DMS114 treated with DMSO at 0.1 percent for 48 hours (cell line): Measurements from ENCODE around the gene HEXD.
A peak's percentile ranks its signal among the peaks of the same experiment; 100 is the strongest.
"Not testable (repeated sequence)": the region's sequence is repeated elsewhere in the genome, so short reads cannot be mapped to it uniquely, and the experiment has no call there.

ENCODE experiments used
- DNase-seq: peaks from one replicate; lab custom pipeline; 2025; ENCODE audit not compliant: unreplicated experiment; lab: John Stamatoyannopoulos, UW

The HEXD gene

GRCh38 chr17:82457073-82457928 is 39.2 kb downstream of the HEXD start:
- no peak for DNase-seq

GRCh38 chr17:82457929-82458178 is 39.7 kb downstream of the HEXD start:
- peak; percentile 75 for DNase-seq

GRCh38 chr17:82458179-82458884 is 40.2 kb downstream of the HEXD start, which contains the start of gene NARF:
NARF (plus strand) TSS chr17:82458741; CDS start chr17:82458804, 63 bp downstream.
- peak; percentile 94 for DNase-seq

- DNase-seq = no peak
Measured at GRCh38 chr17:82458885-82459424, 40.8 kb downstream of the HEXD start.

GRCh38 chr17:82459936-82460335 is 41.8 kb downstream of the HEXD start:
- DNase-seq = not testable (repeated sequence)

- DNase-seq = no peak
Measured at GRCh38 chr17:82461827-82462524, 43.8 kb downstream of the HEXD start.

GRCh38 chr17:82463391-82463790 is 45.2 kb downstream of the HEXD start:
- no peak for DNase-seq

GRCh38 chr17:82463925-82464566 is 45.9 kb downstream of the HEXD start:
- DNase-seq = no peak

GRCh38 chr17:82464567-82464929 is 46.4 kb downstream of the HEXD start:
- DNase-seq = no peak

GRCh38 chr17:82465023-82465603 is 47.0 kb downstream of the HEXD start:
- DNase-seq = no peak

- no peak for DNase-seq
Measured at GRCh38 chr17:82468692-82469091, 50.5 kb downstream of the HEXD start.

GRCh38 chr17:82470065-82470464 is 51.9 kb downstream of the HEXD start:
- no peak for DNase-seq

- DNase-seq = no peak
Measured at GRCh38 chr17:82474223-82475010, 56.3 kb downstream of the HEXD start.

- no peak for DNase-seq
Measured at GRCh38 chr17:82475458-82475857, 57.3 kb downstream of the HEXD start.

GRCh38 chr17:82477934-82478333 is 59.8 kb downstream of the HEXD start:
- DNase-seq = no peak

GRCh38 chr17:82479602-82480001 is 61.5 kb downstream of the HEXD start:
- DNase-seq = no peak

- no peak for DNase-seq
Measured at GRCh38 chr17:82480318-82480717, 62.2 kb downstream of the HEXD start.

GRCh38 chr17:82483204-82483660 is 65.1 kb downstream of the HEXD start:
- no peak for DNase-seq

- no peak for DNase-seq
Measured at GRCh38 chr17:82483836-82484235, 65.7 kb downstream of the HEXD start.
